ENCODE data around the gene PPP6C.
"Not testable (repeated sequence)": the region's sequence is repeated elsewhere in the genome, so short reads cannot be mapped to it uniquely, and the experiment has no call there.

PPP6C gene

DNA sequence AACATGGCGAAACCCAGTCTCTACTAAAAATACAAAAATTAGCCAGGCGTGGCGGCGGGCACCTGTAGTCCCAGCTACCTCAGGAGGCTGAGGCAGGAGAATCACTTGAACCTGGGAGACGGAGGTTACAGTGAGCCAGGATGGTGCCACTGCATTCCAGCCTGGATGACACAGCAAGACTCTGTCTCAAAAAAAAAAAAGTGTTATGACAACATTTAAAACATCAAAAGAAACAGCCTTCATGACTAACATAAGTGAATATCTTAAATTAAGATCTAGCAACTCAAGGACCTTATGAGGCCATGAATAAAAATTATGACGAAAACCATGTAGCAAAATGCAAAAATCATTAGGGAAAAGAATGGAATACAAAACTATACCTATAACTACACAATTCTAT lies 26.7 kb downstream of the PPP6C start:
- H3K9me3 Mint-ChIP-seq, H3K4me3 Mint-ChIP-seq, H3K27ac Mint-ChIP-seq, DNase-seq, H3K27me3 Mint-ChIP-seq, H3K4me1 Mint-ChIP-seq, CTCF ChIA-PET: not testable (repeated sequence)
- peaks cover 15% of the 10 kb centered on the region for H3K36me3 Mint-ChIP-seq

DNA sequence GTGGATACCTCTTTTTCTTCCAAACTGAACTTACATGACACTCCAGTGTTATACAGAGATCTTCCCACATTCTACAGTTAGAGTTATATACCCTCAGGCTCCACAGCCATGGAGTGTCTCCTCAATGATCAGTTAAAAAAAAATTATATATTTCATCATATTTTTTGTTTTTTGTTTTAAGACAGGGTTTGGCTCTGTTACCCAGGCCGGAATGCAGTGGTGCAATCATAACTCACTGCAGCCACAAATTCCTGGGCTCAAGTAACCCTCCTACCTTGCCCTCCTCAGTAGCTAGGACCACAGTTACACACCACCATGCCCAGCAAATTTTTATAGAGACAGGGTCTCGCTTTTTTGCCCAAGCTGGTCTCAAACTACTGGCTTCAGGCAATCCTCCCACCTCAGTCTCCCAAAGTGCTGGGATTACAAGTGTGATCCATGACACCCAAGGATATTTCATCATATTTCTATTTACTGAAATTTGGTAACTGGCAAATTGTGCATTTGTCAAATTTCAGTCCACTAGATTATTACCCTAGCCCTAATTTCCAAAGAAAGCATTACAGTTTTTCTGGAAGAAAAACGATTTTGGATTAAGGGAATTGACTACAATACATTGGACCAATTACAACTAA lies 28.2 kb downstream of the PPP6C start:
- CTCF ChIA-PET = interaction anchor here (1.1 kb wide), 1 partner anchor 18 kb away, joined by 3 read pairs; the partner anchor contains the start of gene SCAI
- Mint-ChIP-seq H3K9me3 (no peaks in the 10 kb centered on the region), H3K27ac (no peak overlapping the region), H3K36me3 (peaks cover 20% of the 10 kb centered on the region), H3K27me3 (no peaks in the 10 kb centered on the region), H3K4me1 (no peaks in the 10 kb centered on the region), H3K4me3 (no peak overlapping the region)
- DNase-seq = no peak

DNA sequence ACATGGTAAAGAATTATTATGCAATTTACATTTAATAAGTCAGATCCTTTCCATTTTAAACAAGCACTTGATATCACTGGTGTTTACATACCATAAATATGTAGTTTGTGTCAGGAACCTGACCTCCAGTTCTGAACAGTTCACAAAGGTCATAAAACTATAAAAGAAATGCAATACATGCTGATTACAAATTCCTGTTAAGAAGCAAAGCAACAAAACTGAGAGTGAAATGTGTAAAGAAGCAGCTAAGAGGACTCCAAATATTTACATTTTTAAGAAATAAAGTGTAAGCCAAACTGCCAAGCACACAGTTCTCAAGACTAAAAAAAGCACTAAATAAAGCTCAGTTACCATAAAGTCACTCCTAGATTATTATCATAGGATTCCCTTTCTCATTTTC lies 28.9 kb downstream of the PPP6C start:
- no peaks in the 10 kb centered on the region for H3K27me3 Mint-ChIP-seq
- no peak overlapping the region for H3K4me3 Mint-ChIP-seq
- H3K36me3 Mint-ChIP-seq = peaks cover 16% of the 10 kb centered on the region
- CTCF ChIA-PET = interaction anchor here (1.1 kb wide), 1 partner anchor 18 kb away, joined by 3 read pairs; the partner anchor contains the start of gene SCAI
- H3K4me1 Mint-ChIP-seq = no peaks in the 10 kb centered on the region
- H3K9me3 Mint-ChIP-seq = no peaks in the 10 kb centered on the region
- DNase-seq = no peak
- no peak overlapping the region for H3K27ac Mint-ChIP-seq

DNA sequence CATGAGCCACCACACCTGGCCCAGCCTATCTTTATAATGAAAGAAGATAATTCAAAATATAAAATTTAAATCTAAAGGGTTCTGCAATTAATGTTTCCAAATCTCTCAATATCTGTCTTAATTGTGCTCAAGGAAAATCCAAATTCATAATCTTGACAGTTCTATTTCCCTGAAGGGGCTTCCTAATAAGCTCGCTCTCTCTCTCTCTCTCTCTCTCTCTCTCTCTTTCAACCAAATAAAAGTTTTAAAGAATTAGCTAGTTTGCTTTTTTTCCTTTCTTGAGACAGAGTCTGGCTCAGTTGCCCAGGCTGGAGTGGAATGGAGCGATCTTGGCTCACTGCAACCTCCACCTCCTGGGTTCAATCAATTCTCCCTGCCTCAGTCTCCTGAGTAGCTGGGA lies 33.1 kb downstream of the PPP6C start:
- Mint-ChIP-seq H3K36me3 (peaks cover 36% of the 10 kb centered on the region), H3K27ac (no peak overlapping the region), H3K27me3 (no peaks in the 10 kb centered on the region), H3K9me3 (no peaks in the 10 kb centered on the region), H3K4me1 (no peaks in the 10 kb centered on the region), H3K4me3 (no peak overlapping the region)
- DNase-seq = no peak
- CTCF ChIA-PET = no interaction called here

DNA sequence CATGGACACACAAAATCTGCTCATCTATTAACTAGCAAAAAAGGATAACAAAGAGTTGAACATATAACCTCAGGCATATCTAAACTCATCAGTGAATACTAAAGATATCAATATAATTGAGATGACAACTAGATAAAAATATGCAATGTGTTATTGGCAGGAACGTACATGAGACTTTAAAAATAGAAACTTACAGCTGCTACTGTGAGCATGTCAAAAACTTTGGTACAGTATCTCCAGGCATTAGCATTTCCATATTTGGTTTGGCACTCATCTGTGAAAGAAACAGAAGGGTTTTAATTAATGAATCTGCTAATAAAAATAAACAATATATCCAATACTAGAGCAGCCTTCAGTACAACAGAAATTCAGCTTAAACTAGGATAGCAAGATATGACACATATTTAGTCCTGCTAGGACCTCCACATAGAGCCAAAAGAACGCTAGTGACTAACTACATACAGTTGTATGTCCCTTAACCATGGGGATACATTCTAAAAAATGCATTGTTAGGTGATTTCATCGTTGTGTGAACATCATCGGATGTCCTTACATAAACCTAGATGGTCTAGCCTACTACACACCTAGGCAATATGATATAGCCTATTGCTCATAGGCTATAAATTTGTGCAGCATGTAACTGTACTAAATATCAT lies 35.8 kb downstream of the PPP6C start:
- Mint-ChIP-seq H3K4me3 (no peak overlapping the region), H3K4me1 (peaks cover 6% of the 10 kb centered on the region), H3K9me3 (no peaks in the 10 kb centered on the region), H3K27me3 (no peaks in the 10 kb centered on the region), H3K27ac (no peak overlapping the region), H3K36me3 (peaks cover 47% of the 10 kb centered on the region)
- DNase-seq = no peak
- CTCF ChIA-PET = no interaction called here

DNA sequence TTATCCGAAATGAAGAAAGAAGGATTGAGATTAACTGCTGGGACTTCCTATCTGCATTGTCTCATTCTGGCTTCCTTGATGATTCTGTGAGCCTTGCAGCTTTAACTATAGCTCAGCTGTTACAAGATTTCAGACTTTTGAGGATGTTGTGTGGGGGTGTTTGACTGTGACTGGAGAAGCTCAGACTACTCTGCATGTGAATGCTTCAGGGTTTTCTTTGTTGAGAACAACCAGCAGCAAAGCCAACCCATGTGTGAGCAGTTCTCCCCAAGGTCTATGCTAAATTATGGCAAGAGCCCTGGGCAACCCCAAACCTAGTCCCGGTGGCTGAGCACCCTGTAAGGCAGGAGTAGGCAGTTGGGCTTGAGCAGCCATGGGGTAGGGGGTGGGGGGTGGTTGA lies 37.9 kb downstream of the PPP6C start:
- Mint-ChIP-seq H3K4me1 (peaks cover 9% of the 10 kb centered on the region), H3K27ac (no peak overlapping the region), H3K9me3 (no peaks in the 10 kb centered on the region), H3K36me3 (peaks cover 48% of the 10 kb centered on the region), H3K4me3 (no peak overlapping the region), H3K27me3 (no peaks in the 10 kb centered on the region)
- no peak for DNase-seq
- CTCF ChIA-PET = no interaction called here

DNA sequence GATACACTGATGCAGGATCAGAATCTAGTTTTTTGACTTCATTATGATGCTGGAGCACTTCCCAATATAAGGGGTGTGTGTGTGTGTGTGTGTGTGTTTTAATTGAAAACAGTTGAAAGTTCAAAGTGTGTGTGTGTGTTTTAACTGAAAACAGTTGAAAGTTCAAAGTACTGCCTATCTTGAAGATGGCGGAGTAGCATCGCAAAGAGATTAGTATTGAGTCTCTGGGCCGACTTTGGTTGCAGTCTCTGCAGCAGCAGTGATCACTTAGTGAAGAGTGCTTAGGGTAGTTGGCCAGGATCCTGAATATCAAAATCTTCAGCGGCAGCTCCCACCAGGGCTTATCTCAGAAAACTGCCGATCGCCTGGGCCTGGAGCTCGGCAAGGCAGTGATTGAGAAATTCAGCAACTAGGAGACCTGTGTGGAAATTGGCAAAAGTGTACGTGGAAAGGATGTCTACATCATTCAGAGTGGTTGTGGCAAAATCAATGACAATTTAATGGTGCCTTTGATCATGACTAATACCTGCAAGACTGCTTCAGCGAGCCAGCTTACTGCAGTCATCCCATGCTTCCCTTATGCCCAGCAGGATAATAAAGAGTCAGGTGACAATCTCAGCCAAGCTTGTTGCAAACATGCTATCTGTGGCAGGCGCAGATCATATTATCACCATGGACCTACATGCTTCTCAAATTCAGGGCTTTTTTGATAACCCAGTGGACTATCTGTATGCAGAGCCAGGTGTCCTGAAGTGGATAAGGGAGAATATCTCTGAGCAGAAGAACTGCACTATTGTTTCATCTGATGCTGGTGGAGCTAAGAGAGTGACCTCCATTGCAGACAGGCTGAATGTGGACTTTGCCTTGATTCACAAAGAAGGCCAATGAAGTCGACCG lies 39.0 kb downstream of the PPP6C start:
- H3K27ac Mint-ChIP-seq = no peak overlapping the region
- H3K4me1 Mint-ChIP-seq = peaks cover 14% of the 10 kb centered on the region
- peaks cover 47% of the 10 kb centered on the region for H3K36me3 Mint-ChIP-seq
- CTCF ChIA-PET = interaction anchor here (0.6 to 1.0 kb wide), 2 partner anchors 200 to 1826 kb away, joined by 3 to 4 read pairs; no protein-coding TSS in a partner anchor
- no peaks in the 10 kb centered on the region for H3K9me3 Mint-ChIP-seq
- H3K27me3 Mint-ChIP-seq = no peaks in the 10 kb centered on the region
- DNase-seq = no peak
- no peak overlapping the region for H3K4me3 Mint-ChIP-seq

DNA sequence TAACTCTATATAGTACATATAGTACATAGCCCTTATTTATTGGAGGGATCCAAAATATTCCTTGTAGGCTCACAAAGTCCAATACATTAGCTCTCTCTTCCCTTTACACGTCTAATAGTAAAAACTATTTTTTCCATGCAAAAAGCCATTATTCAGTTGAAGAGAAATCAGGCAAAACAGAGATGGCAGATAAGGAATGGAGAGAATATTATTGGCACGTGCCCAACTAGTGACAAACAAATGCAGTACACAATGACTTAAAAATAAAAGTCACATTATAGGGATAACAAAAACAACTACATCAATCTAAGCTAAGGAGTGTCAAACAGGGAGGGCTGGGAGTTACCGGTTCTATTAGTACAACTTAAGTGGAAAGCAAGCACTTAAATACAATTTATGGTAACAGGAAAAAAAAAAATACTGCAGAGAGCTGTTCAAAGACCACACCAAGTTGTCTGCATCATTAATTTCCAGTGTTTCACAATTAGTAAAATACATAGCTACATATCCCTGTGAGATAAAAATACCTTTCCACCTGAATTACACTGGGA lies 42.1 kb downstream of the PPP6C start:
- Mint-ChIP-seq H3K4me3 (no peak overlapping the region), H3K27ac (no peak overlapping the region), H3K36me3 (peaks cover 35% of the 10 kb centered on the region), H3K9me3 (no peaks in the 10 kb centered on the region), H3K4me1 (peaks cover 28% of the 10 kb centered on the region), H3K27me3 (no peaks in the 10 kb centered on the region)
- CTCF ChIA-PET = interaction anchor here (0.7 to 1.7 kb wide), 4 partner anchors 22 to 375 kb away, joined by 3 to 7 read pairs (median 4); no protein-coding TSS in a partner anchor
- no peak for DNase-seq

DNA sequence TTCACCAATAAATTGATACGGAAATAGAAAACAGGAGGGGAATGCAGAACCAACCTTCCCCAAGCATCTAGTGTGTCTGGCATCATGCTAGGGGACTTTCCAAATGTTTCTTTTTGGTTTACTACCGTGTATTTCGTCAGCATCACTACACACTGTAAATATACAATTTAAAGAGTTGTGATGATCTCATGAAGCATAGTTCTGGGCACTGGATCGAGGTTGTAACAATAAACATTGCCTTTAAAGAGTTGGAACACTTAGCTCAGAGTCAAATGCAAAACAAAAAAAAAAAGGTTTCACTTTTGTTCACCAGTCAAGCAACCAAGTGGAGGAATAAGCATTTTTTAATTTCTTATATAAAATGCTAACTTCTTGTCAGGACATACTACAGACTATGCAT lies 43.4 kb downstream of the PPP6C start:
- H3K9me3 Mint-ChIP-seq = no peaks in the 10 kb centered on the region
- H3K4me1 Mint-ChIP-seq = peaks cover 40% of the 10 kb centered on the region
- H3K27ac Mint-ChIP-seq = no peak overlapping the region
- H3K4me3 Mint-ChIP-seq = no peak overlapping the region
- DNase-seq = no peak
- H3K27me3 Mint-ChIP-seq = no peaks in the 10 kb centered on the region
- CTCF ChIA-PET = interaction anchor here (1.0 kb wide), 1 partner anchor 27 kb away, joined by 3 read pairs; no protein-coding TSS in a partner anchor
- peaks cover 26% of the 10 kb centered on the region for H3K36me3 Mint-ChIP-seq

DNA sequence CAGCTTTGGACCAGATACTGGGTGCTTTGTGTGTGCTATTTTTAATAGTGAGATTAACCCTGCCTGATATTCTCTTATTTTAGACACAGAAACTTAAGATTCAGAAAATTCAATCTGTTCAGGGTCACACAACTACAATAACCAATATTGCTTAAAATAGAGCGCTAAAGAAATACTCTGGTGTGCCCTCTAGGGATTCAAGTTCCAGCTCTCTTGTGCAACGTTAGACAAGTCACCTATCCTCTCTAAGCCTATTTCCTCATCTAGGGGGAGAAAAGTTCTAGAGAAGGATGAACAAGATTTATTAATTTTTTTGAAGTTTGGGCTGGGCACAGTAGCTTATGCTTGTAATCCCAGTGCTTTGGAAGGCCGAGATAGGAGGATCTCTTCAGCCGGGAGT lies 44.2 kb downstream of the PPP6C start:
- Mint-ChIP-seq H3K27me3 (no peaks in the 10 kb centered on the region), H3K27ac (no peak overlapping the region), H3K9me3 (no peaks in the 10 kb centered on the region), H3K4me1 (peaks cover 42% of the 10 kb centered on the region), H3K36me3 (peaks cover 18% of the 10 kb centered on the region), H3K4me3 (no peak overlapping the region)
- CTCF ChIA-PET = no interaction called here
- DNase-seq = no peak

DNA sequence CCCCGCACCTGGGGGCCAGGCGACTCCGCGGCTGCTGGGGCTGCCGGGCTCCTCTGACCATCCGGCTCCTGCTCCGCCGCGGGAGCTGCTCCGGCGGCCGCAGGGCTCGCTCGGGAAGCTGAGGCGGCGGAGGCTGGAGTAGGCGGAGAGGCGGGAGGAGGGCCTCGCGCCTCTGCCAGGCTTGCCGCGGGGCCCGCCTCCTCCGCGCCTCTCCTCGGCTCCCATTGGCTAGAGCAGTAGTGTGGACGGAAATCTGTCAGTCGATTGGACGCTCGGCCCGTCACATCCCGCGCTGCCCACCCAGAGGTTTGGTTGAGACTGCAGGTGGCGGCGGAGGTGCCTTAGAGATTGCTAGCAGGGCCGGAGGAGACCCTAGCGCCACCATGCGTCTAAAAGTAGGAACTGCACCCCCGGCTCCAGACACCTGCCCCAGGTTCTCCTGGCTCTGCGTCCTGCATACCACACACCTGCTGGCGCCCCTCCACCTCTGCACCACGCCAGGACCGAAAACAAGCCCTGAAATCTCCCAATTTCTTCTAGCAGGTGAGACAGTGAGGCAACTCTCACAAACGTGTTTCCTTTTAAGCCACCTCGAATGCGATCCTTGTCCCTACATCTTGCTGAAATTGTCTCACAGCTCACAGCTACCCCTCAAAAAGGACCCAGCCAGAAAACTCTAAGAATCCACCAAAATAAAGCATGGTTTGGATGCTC lies 46.1 kb downstream of the PPP6C start, which contains the start of gene SCAI:
SCAI (minus strand) TSS at position 152 of the 714 bp plus-strand sequence; CDS start at position 61, 91 bp downstream.
- CTCF ChIA-PET = interaction anchor here (0.6 to 2.1 kb wide), 11 partner anchors 16 to 372 kb away, joined by 3 to 5 read pairs (median 3); partner anchors contain the start of genes GOLGA1 and WDR38
- Mint-ChIP-seq H3K27me3 (no peaks in the 10 kb centered on the region), H3K9me3 (no peaks in the 10 kb centered on the region), H3K27ac (peak within 1 kb of the TSS; percentile 76), H3K4me3 (peak within 1 kb of the TSS; percentile 90), H3K36me3 (peaks cover 14% of the 10 kb centered on the region), H3K4me1 (peaks cover 43% of the 10 kb centered on the region)
- peak; percentile 100 for DNase-seq

DNA sequence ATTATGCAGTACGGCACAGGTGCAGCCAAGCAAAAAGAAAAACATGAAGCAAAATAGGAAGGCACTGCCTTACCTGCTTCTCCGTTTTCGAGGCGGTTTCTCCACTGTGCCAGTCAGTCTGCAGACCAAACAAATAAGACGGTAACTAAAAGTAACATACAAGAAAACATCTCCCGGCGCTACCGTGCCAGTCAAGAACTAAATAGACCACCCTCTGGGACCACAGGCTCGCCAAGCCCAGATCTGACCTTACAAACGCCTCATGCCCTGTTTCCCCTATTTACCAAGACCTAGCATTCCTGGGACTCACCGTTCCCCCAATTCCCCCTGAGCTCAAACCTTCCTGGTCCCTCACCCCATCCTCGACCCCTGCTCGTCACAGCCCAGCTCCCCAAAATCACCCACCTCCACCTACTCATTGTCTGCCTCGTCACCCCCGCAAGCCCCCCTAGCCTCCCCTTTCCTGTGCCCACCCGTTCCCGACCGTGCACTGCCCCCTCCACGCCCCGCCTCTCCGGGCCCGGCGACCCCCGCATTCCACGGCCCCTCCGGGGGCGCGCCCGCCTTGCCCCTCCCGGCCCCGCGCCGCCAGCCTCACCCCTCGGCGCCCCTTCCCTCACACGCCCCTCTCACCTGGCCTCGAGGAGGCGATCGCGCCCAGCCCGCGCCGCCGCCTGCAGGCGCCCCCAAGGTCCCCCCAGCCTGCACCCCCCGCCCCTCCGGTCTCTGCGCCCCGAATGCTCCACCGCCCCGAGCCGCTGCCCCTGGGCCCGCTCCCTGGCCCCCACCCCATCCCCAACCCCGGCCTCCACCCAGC lies 46.8 kb downstream of the PPP6C start:
- DNase-seq = peak; percentile 38
- CTCF ChIA-PET = interaction anchor here (0.6 to 2.1 kb wide), 9 partner anchors 15 to 371 kb away, joined by 3 to 4 read pairs (median 3); partner anchors contain the start of gene WDR38
- Mint-ChIP-seq H3K27me3 (no peaks in the 10 kb centered on the region), H3K4me1 (peaks cover 43% of the 10 kb centered on the region), H3K27ac (peak overlapping the region; percentile 76), H3K9me3 (no peaks in the 10 kb centered on the region), H3K4me3 (peak overlapping the region; percentile 90), H3K36me3 (peaks cover 14% of the 10 kb centered on the region)

DNA sequence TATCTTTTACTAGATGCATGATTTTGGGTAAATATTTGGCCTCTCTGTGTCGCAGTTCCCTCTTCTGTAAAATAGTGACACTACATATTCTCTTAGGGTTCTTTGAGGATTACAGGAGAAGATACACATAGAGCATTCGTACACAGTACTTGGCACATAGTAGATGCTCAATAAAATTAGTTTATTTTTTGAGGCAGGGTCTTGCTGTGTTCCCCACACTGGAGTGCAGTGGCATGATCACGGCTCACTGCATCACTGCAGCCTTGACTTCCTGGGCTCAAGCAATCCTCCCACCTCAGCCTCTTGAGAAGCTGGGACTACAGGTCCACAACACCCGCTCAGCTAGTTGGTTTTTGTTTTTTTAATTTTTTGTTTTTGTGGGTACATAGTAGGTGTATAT lies 47.9 kb downstream of the PPP6C start:
- Mint-ChIP-seq H3K27ac (no peak overlapping the region), H3K27me3 (no peaks in the 10 kb centered on the region), H3K36me3 (peaks cover 8% of the 10 kb centered on the region), H3K9me3 (no peaks in the 10 kb centered on the region), H3K4me1 (peaks cover 41% of the 10 kb centered on the region), H3K4me3 (peak overlapping the region; percentile 90)
- CTCF ChIA-PET = interaction anchor here (1.1 kb wide), 2 partner anchors 17 to 36 kb away, joined by 3 to 4 read pairs; no protein-coding TSS in a partner anchor
- DNase-seq = no peak

All from activated naive CD4-positive, alpha-beta T cell treated with anti-CD3 and anti-CD28 coated beads, Interleukin-2, amount 10 ng/mL, durations not matched to agents 7 days and 5 days (primary cell).